Liver (tissue), 9 donors: ENCODE results near the gene CREB3L1. TPM values are rescaled to one million over a fixed set of nuclear protein-coding genes. Genes with fewer than 3 reads are reported as not detected.

Source experiments
- DNase-seq: peaks from one replicate; pipeline ENCODE4 v3.0.0-alpha.2; 2017; ENCODE audit warnings: low spot score
- H3K27ac ChIP-seq, 2 donors: one replicate each; pipeline ENCODE4 v1.7.0; 2013; ENCODE audit warnings: inconsistent platforms in 2 of 2, low read length in 2 of 2, control low read depth in 1 of 2, low read depth in 1 of 2, mild to moderate bottlenecking in 1 of 2
- H3K27me3 ChIP-seq, 4 donors: one replicate each; pipeline versions ENCODE4 v1.6.1 to v1.7.0; 2013; ENCODE audit warnings: low read length in 3 of 4, inconsistent platforms in 1 of 4, mild to moderate bottlenecking in 1 of 4, moderate library complexity in 1 of 4; ENCODE audit not compliant: control insufficient read depth in 4 of 4, insufficient read depth in 4 of 4
- H3K36me3 ChIP-seq, 4 donors: one replicate each; pipeline versions ENCODE4 v1.6.1 to v1.7.0; 2013; ENCODE audit warnings: low read length in 3 of 4, mild to moderate bottlenecking in 3 of 4, low read depth in 1 of 4, moderate library complexity in 1 of 4; ENCODE audit not compliant: control insufficient read depth in 4 of 4, insufficient read depth in 3 of 4
- H3K4me1 ChIP-seq, 4 donors: one replicate each; pipeline versions ENCODE4 v1.6.1 to v1.7.0; 2013; ENCODE audit warnings: low read length in 3 of 4, mild to moderate bottlenecking in 3 of 4, moderate library complexity in 1 of 4; ENCODE audit not compliant: control insufficient read depth in 4 of 4, insufficient read depth in 4 of 4
- H3K4me3 ChIP-seq, 3 donors: one replicate each; pipeline versions ENCODE4 v1.6.1 to v1.7.0; 2013; ENCODE audit warnings: low read length in 3 of 3, control low read depth in 1 of 3, low read depth in 1 of 3, mild to moderate bottlenecking in 1 of 3
- H3K9ac ChIP-seq, 2 donors: one replicate each; pipeline ENCODE4 v1.7.0; 2013; ENCODE audit warnings: low read length in 2 of 2, mild to moderate bottlenecking in 2 of 2, moderate library complexity in 2 of 2, control low read depth in 1 of 2, low read depth in 1 of 2
- H3K9me3 ChIP-seq, 4 donors: one replicate each; pipeline versions ENCODE4 v1.6.1 to v1.7.0; 2013; ENCODE audit warnings: low read length in 3 of 4; ENCODE audit not compliant: control insufficient read depth in 4 of 4
- FOXA1 ChIP-seq: IDR thresholded peaks from 2 replicates; pipeline ENCODE4 v1.6.1; 2016; ENCODE audit warnings: antibody characterized with exemption
- FOXA2 ChIP-seq: IDR thresholded peaks from 2 replicates; pipeline ENCODE4 v1.6.1; 2016; ENCODE audit warnings: antibody characterized with exemption
- GABPA ChIP-seq, 2 donors: IDR thresholded peaks in 1 of 2; conservative IDR thresholded peaks in 1 of 2; 2 replicates each; pipeline ENCODE4 v1.6.1; 2016; ENCODE audit warnings: antibody characterized with exemption in 2 of 2, mild to moderate bottlenecking in 1 of 2, moderate library complexity in 1 of 2
- HNF4A ChIP-seq, 2 donors: conservative IDR thresholded peaks; 2 replicates each; pipeline ENCODE4 v1.6.1; 2016; ENCODE audit warnings: antibody characterized with exemption in 2 of 2, mild to moderate bottlenecking in 2 of 2
- HNF4G ChIP-seq: IDR thresholded peaks from 2 replicates; pipeline ENCODE4 v1.6.1; 2016; ENCODE audit warnings: antibody characterized with exemption
- NR2F2 ChIP-seq: IDR thresholded peaks from 2 replicates; pipeline ENCODE4 v1.6.1; 2016; ENCODE audit warnings: antibody characterized with exemption
- RAD21 ChIP-seq, 2 donors: IDR thresholded peaks; 2 replicates each; pipeline ENCODE4 v1.6.1; 2016; ENCODE audit warnings: antibody characterized with exemption in 2 of 2, mild to moderate bottlenecking in 2 of 2
- RXRA ChIP-seq, 2 donors: IDR thresholded peaks; 2 replicates each; pipeline ENCODE4 v1.6.1; 2017 to 2018; ENCODE audit warnings: antibody characterized with exemption in 2 of 2, mild to moderate bottlenecking in 1 of 2
- SP1 ChIP-seq: IDR thresholded peaks from 2 replicates; pipeline ENCODE4 v1.6.1; 2018; ENCODE audit warnings: antibody characterized with exemption, mild to moderate bottlenecking
- YY1 ChIP-seq: IDR thresholded peaks from 2 replicates; pipeline ENCODE4 v1.6.1; 2016; ENCODE audit warnings: antibody characterized with exemption, mild to moderate bottlenecking
- WGBS: extraction: QIAGEN DNeasy Blood & Tissue Kit; methylation state at CpG from one replicate; pipeline ENCODE4 v1.1.7; 2013; 5-methylcytosine and 5-hydroxymethylcytosine counted together
- polyA plus RNA-seq, 2 donors: library from polyadenylated mRNA; stranded (reverse) in 1 of 2; unstranded in 1 of 2; fragments of 200-250 nt in 1 of 2; fragments of >200 nt in 1 of 2; fragmentation: Nextera tagmentation in 1 of 2; extraction: Ambion mirVana in 1 of 2; gene quantifications; one replicate each; pipeline versions ENCODE4 v1.2.1 to v1.2.3, GENCODE V29; 2013 to 2015
- total RNA-seq, 2 donors: library from RNA; depleted of rRNA; stranded (reverse); fragments of >200 nt; gene quantifications; one replicate each; pipeline ENCODE4 v1.2.3, GENCODE V29; 2014
- TF ChIP-seq, protein P1 (sequence below): IDR thresholded peaks from 2 replicates; pipeline ENCODE4 v1.6.1; 2016; ENCODE audit warnings: antibody characterized with exemption, mild to moderate bottlenecking
- TF ChIP-seq, protein P2 (sequence below): IDR thresholded peaks from 2 replicates; pipeline ENCODE4 v1.6.1; 2016; ENCODE audit warnings: antibody characterized with exemption
- donor health status: healthy.
- donor health status: healthy.
- donor health status: healthy.
- donor health status: healthy.
- donor health status: healthy.

CREB3L1 gene
- total and polyA plus RNA-seq, 4 donors = 0.14 to 1.3 (median 0.33) TPM

DNA sequence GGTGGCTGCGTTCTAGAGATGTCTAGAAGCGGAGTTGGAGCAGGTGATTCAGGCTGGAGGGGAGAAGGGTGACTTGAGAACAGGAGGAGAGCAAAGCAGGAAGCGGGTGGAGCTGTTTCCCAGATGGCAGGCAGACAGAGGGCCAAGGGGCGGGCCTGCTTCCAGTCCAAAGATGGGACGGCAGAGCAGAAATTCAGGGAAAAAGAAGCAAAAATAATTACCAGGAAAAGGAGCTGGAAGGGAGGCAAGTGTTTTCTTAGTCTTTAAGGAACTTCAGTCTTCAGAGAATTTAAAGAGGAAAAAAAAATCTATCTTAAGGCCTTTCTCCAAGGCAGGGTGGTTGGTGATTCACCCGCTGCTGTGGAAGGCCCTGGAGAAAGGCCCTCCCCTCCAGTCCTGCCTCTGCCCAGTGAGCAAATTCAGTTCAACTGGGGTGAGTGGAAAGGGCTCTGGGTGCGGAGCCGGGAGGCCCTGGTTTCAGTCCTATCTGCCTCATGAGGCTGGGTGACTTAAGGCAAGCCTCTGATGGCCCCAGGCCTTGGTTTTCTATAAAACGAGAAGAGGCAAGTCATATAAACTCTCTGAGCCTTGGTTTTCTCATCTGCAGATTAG is 4.5 kb upstream of the CREB3L1 start (continued):
- TF ChIP-seq, protein P1, sequence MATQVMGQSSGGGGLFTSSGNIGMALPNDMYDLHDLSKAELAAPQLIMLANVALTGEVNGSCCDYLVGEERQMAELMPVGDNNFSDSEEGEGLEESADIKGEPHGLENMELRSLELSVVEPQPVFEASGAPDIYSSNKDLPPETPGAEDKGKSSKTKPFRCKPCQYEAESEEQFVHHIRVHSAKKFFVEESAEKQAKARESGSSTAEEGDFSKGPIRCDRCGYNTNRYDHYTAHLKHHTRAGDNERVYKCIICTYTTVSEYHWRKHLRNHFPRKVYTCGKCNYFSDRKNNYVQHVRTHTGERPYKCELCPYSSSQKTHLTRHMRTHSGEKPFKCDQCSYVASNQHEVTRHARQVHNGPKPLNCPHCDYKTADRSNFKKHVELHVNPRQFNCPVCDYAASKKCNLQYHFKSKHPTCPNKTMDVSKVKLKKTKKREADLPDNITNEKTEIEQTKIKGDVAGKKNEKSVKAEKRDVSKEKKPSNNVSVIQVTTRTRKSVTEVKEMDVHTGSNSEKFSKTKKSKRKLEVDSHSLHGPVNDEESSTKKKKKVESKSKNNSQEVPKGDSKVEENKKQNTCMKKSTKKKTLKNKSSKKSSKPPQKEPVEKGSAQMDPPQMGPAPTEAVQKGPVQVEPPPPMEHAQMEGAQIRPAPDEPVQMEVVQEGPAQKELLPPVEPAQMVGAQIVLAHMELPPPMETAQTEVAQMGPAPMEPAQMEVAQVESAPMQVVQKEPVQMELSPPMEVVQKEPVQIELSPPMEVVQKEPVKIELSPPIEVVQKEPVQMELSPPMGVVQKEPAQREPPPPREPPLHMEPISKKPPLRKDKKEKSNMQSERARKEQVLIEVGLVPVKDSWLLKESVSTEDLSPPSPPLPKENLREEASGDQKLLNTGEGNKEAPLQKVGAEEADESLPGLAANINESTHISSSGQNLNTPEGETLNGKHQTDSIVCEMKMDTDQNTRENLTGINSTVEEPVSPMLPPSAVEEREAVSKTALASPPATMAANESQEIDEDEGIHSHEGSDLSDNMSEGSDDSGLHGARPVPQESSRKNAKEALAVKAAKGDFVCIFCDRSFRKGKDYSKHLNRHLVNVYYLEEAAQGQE = no peak

DNA sequence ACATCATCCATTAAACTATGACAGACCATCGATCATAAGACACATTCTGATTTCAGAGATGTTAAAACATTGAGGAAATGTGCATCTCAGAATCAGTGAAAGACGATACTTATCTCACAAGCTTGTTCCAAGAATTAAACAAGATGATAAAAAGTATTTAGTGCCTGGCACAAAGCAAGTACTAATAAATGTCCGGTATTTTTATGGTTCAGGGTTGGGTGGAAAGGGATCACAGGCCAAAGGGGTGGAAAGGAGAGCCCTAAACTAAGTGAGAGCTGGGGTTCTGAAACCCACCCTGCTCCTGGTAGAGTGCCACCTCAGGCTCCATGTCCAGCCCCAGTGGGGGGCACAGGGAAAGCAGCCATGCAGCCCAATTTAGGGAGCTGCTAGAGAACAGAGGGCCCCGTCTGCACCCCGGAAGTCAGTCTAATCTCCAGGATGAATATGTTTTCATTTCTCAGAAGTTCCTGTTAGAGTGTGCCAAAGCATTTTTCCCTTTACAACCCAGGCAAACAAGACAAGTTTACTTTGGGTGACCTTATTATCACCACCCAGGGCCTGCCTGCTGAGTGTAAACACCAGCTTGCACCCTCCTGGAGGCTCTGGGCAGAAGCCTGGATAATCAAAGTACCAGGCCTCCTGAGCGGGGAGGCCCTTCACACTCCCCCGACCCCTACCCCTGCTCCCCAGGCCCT is 3.8 kb upstream of the CREB3L1 start:
- 34% methylated on average over 7 of the region's 7 CpGs for WGBS
- Histone ChIP-seq H3K27me3 (peaks cover 0 to 17% (median 6%) of the 10 kb centered on the region in 4 donors), H3K36me3 (no peaks in the 10 kb centered on the region), H3K9me3 (no peaks in the 10 kb centered on the region), H3K4me1 (peaks cover 11 to 37% (median 13%) of the 10 kb centered on the region in 4 donors), H3K4me3 (no peak overlapping the region), H3K27ac (peak overlapping the region; percentile 10 to 15), H3K9ac (no peak overlapping the region)
- no peak for DNase-seq
- TF ChIP-seq GABPA (IDR thresholded peaks at IDR 0.05 in 1 of 2, conservative IDR thresholded peaks at IDR 0.05 in 1 of 2) (no peak), SP1 (peak; percentile 61), FOXA1 (peak; percentile 98), HNF4A (conservative IDR thresholded peaks at IDR 0.05) (peak; percentile 21 to 40), HNF4G (no peak), YY1 (no peak), RAD21 (IDR thresholded peaks at IDR 0.05) (peak in 1 of 2 donors; percentile 17), RXRA (IDR thresholded peaks at IDR 0.05) (peak; percentile 59 to 74), FOXA2 (peak; percentile 98), NR2F2 (peak; percentile 71)
- TF ChIP-seq, protein P1 = peak; percentile 42
- TF ChIP-seq, protein P2, sequence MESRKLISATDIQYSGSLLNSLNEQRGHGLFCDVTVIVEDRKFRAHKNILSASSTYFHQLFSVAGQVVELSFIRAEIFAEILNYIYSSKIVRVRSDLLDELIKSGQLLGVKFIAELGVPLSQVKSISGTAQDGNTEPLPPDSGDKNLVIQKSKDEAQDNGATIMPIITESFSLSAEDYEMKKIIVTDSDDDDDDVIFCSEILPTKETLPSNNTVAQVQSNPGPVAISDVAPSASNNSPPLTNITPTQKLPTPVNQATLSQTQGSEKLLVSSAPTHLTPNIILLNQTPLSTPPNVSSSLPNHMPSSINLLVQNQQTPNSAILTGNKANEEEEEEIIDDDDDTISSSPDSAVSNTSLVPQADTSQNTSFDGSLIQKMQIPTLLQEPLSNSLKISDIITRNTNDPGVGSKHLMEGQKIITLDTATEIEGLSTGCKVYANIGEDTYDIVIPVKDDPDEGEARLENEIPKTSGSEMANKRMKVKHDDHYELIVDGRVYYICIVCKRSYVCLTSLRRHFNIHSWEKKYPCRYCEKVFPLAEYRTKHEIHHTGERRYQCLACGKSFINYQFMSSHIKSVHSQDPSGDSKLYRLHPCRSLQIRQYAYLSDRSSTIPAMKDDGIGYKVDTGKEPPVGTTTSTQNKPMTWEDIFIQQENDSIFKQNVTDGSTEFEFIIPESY = no peak
